IMR-90 (cell line): Measurements from ENCODE around the gene DMD.

Experiments
- BHLHE40 ChIP-seq: fragments of 150-350 bp; IDR thresholded peaks from 2 replicates; pipeline ENCODE4 v1.6.1; 2016; ENCODE audit warnings: mild to moderate bottlenecking, low read depth, low read length
- CEBPB ChIP-seq: IDR thresholded peaks from 2 replicates; pipeline ENCODE4 v1.6.1; 2012; ENCODE audit warnings: low read depth, low read length, improper control_type of control experiment
- CHD1 ChIP-seq: IDR thresholded peaks from 2 replicates; pipeline ENCODE4 v1.6.1; 2012; ENCODE audit warnings: low read depth, low read length, improper control_type of control experiment
- FOS ChIP-seq: fragments of 150-350 bp; IDR thresholded peaks from 2 replicates; pipeline ENCODE4 v1.6.1; 2016; ENCODE audit warnings: low read depth, low read length
- MAZ ChIP-seq: IDR thresholded peaks from 2 replicates; pipeline ENCODE4 v1.6.1; 2012; ENCODE audit warnings: low read depth, mild to moderate bottlenecking, low read length, improper control_type of control experiment, moderate library complexity, borderline replicate concordance
- MXI1 ChIP-seq: IDR thresholded peaks from 2 replicates; pipeline ENCODE4 v1.6.1; 2012; ENCODE audit warnings: low read depth, mild to moderate bottlenecking, low read length, moderate library complexity, borderline replicate concordance
- POLR2A ChIP-seq: IDR thresholded peaks from 2 replicates; pipeline ENCODE4 v1.6.1; 2012; ENCODE audit warnings: mild to moderate bottlenecking, low read depth, low read length
- RAD21 ChIP-seq: IDR thresholded peaks from 2 replicates; pipeline ENCODE4 v1.6.1; 2012; ENCODE audit warnings: low read length, improper control_type of control experiment
- RCOR1 ChIP-seq: IDR thresholded peaks from 2 replicates; pipeline ENCODE4 v1.6.1; 2012; ENCODE audit warnings: mild to moderate bottlenecking, low read length, improper control_type of control experiment; ENCODE audit not compliant: insufficient replicate concordance
- RFX5 ChIP-seq: IDR thresholded peaks from 2 replicates; pipeline ENCODE4 v1.8.0; 2012; ENCODE audit warnings: low read depth, mild to moderate bottlenecking, low read length, moderate library complexity
- SMC3 ChIP-seq: fragments of 150-350 bp; IDR thresholded peaks from 2 replicates; pipeline ENCODE4 v1.6.1; 2016; ENCODE audit warnings: low read depth, mild to moderate bottlenecking, antibody characterized with exemption, low read length, moderate library complexity
- TF ChIP-seq, protein P1 (sequence below): conservative IDR thresholded peaks from 2 replicates; pipeline ENCODE4 v1.5.1; 2012; ENCODE audit warnings: mild to moderate bottlenecking, low read depth, low read length, improper control_type of control experiment
- TF ChIP-seq, protein P2 (sequence below): fragments of 150-350 bp; IDR thresholded peaks from 2 replicates; pipeline ENCODE4 v1.6.1; 2016; ENCODE audit warnings: low read depth, mild to moderate bottlenecking, low read length, moderate library complexity, borderline replicate concordance
- TF ChIP-seq, protein P3 (sequence below): fragments of 150-350 bp; IDR thresholded peaks from 2 replicates; pipeline ENCODE4 v1.6.1; 2017; ENCODE audit warnings: mild to moderate bottlenecking, antibody characterized with exemption, low read length, low read depth

DNA sequence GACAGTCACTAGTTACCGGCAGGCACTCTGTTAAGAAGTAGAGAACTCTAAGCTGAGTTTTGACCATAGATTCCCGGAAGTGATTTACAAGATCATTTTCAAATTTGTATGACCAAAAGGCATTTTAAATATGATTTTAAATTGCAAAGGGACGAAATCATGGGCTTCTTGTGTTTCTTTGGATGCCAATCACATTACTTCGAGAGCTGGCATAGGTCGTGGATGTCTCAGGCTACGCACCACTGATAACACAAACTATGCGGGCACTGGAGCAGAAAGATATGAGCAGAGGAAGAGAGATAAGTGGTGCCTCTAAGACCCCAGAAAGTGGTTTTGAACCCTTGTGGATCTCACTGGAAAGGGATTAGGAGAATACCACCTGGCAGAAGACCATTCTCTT, 1845.3 kb downstream of the DMD start:
- TF ChIP-seq, protein P1, sequence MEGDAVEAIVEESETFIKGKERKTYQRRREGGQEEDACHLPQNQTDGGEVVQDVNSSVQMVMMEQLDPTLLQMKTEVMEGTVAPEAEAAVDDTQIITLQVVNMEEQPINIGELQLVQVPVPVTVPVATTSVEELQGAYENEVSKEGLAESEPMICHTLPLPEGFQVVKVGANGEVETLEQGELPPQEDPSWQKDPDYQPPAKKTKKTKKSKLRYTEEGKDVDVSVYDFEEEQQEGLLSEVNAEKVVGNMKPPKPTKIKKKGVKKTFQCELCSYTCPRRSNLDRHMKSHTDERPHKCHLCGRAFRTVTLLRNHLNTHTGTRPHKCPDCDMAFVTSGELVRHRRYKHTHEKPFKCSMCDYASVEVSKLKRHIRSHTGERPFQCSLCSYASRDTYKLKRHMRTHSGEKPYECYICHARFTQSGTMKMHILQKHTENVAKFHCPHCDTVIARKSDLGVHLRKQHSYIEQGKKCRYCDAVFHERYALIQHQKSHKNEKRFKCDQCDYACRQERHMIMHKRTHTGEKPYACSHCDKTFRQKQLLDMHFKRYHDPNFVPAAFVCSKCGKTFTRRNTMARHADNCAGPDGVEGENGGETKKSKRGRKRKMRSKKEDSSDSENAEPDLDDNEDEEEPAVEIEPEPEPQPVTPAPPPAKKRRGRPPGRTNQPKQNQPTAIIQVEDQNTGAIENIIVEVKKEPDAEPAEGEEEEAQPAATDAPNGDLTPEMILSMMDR = no peak
- no peak for TF ChIP-seq POLR2A
- TF ChIP-seq, protein P2, sequence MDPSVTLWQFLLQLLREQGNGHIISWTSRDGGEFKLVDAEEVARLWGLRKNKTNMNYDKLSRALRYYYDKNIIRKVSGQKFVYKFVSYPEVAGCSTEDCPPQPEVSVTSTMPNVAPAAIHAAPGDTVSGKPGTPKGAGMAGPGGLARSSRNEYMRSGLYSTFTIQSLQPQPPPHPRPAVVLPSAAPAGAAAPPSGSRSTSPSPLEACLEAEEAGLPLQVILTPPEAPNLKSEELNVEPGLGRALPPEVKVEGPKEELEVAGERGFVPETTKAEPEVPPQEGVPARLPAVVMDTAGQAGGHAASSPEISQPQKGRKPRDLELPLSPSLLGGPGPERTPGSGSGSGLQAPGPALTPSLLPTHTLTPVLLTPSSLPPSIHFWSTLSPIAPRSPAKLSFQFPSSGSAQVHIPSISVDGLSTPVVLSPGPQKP = no peak
- TF ChIP-seq RAD21 = no peak
- TF ChIP-seq MAZ = no peak
- TF ChIP-seq, protein P3, sequence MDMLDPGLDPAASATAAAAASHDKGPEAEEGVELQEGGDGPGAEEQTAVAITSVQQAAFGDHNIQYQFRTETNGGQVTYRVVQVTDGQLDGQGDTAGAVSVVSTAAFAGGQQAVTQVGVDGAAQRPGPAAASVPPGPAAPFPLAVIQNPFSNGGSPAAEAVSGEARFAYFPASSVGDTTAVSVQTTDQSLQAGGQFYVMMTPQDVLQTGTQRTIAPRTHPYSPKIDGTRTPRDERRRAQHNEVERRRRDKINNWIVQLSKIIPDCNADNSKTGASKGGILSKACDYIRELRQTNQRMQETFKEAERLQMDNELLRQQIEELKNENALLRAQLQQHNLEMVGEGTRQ = no peak
- TF ChIP-seq CEBPB = no peak
- TF ChIP-seq MXI1 = no peak
- TF ChIP-seq FOS = no peak
- no peak for TF ChIP-seq RFX5
- TF ChIP-seq RCOR1 = no peak
- no peak for TF ChIP-seq BHLHE40
- TF ChIP-seq SMC3 = no peak
- no peak for TF ChIP-seq CHD1
